ENCODE measurements around the gene PHRF1. TPM values are rescaled to one million over a fixed set of nuclear protein-coding genes. Genes with fewer than 3 reads are reported as not detected.

The PHRF1 gene
- total and polyA plus RNA-seq, 9 of the 15 experiments (the other 6 are each of a cell fraction or from before 2014, with no cell fraction given): 0.07 to 37.2 (median 7.7) TPM

DNA sequence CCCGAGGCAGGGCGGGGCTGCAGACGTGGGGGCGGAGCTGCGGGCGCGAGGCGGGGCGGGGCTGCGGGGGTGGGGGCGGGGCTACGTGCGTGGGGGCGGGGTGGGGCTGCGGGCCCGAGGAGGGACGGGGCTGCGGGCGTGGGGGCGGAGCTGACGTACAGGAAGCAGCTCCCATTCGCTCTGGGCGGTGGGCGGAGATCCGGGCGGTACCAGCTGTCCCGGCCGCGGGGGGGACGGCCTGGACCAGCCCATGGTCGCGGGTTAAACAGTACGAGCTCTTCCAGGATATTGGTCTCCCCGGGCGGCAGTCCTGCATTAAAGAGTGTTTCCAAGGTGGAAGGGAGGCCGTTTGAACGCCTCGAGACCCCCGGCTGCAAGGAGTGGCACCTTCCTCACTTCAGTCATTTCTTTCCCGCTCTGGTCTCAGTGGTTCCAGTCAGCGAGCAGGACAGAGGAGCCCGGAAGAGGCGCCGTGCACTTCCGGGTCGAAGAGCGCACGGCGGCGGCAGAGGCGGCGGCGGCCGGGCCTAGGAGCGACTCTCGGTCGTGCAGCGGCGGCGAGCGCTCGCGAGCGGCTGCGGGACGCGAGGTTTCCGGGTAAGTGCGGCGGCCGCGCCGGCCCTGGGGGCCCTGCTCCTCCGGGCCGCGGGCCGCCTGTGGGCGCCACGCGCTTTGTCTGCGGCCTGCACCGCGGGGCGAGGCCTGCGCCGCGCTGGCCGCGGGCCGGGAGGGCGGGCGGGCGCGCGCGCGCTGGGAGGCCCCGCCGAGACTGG lies at the start of gene PHRF1 (continued):
- TF ChIP-seq NCOR1 (IDR thresholded peaks at IDR 0.05): no peak
- no peak for TF ChIP-seq POLR3G (IDR thresholded peaks at IDR 0.05; ENCODE audit: extremely low read depth, insufficient read length, insufficient replicate concordance)
- no peak for TF ChIP-seq MEF2A (IDR thresholded peaks at IDR 0.05; ENCODE audit: control insufficient read depth, low read depth, low read length)
- TF ChIP-seq PHTF2 (CRISPR knock-in tag; IDR thresholded peaks at IDR 0.05): no peak
- TF ChIP-seq HEY1 (CRISPR knock-in tag; IDR thresholded peaks at IDR 0.05; ENCODE audit: borderline replicate concordance): no peak
- no peak for TF ChIP-seq ZNF3 (CRISPR knock-in tag; IDR thresholded peaks at IDR 0.05)
- TF ChIP-seq RB1 (IDR thresholded peaks at IDR 0.05; ENCODE audit: low read depth): peak; percentile 99
- TF ChIP-seq NONO (IDR thresholded peaks at IDR 0.05; ENCODE audit: low read depth in 2 of 2, low read length in 1 of 2): peak in 1 of 2 experiments; percentile 99; a peak in 2 of 4 replicates
- no peak for TF ChIP-seq NCOA6 (IDR thresholded peaks at IDR 0.05)
- no peak for TF ChIP-seq WHSC1 (IDR thresholded peaks at IDR 0.05; ENCODE audit: low read length)
- TF ChIP-seq, protein P1, sequence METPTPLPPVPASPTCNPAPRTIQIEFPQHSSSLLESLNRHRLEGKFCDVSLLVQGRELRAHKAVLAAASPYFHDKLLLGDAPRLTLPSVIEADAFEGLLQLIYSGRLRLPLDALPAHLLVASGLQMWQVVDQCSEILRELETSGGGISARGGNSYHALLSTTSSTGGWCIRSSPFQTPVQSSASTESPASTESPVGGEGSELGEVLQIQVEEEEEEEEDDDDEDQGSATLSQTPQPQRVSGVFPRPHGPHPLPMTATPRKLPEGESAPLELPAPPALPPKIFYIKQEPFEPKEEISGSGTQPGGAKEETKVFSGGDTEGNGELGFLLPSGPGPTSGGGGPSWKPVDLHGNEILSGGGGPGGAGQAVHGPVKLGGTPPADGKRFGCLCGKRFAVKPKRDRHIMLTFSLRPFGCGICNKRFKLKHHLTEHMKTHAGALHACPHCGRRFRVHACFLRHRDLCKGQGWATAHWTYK (CRISPR knock-in tag; IDR thresholded peaks at IDR 0.05): no peak
- TF ChIP-seq ZNF436 (CRISPR knock-in tag; IDR thresholded peaks at IDR 0.05): no peak
- TF ChIP-seq HMGXB4 (CRISPR knock-in tag; IDR thresholded peaks at IDR 0.05): no peak
- 0 out of 2 replicates have a peak, but pooled peaks have one; percentile 22 for TF ChIP-seq THAP12 (CRISPR knock-in tag; IDR thresholded peaks at IDR 0.05)
- TF ChIP-seq RAD21 (CRISPR knock-in tag; conservative IDR thresholded peaks at IDR 0.05 in 1 of 2, IDR thresholded peaks at IDR 0.05 in 1 of 2): no peak
- no peak for TF ChIP-seq ZNF184 (CRISPR knock-in tag; IDR thresholded peaks at IDR 0.05)
- no peak for TF ChIP-seq TFAM (CRISPR knock-in tag; conservative IDR thresholded peaks at IDR 0.05)
- no peak for TF ChIP-seq RUNX1 (IDR thresholded peaks at IDR 0.05; ENCODE audit: low read depth)
- TF ChIP-seq THRB (CRISPR knock-in tag; conservative IDR thresholded peaks at IDR 0.05): peak; percentile 60; the same call in 1 of the 2 replicates
- TF ChIP-seq ZNF551 (CRISPR knock-in tag; IDR thresholded peaks at IDR 0.05): no peak

All from K562 (cell line).